ENCODE results near the gene C11orf54.

C11orf54 gene

DNA sequence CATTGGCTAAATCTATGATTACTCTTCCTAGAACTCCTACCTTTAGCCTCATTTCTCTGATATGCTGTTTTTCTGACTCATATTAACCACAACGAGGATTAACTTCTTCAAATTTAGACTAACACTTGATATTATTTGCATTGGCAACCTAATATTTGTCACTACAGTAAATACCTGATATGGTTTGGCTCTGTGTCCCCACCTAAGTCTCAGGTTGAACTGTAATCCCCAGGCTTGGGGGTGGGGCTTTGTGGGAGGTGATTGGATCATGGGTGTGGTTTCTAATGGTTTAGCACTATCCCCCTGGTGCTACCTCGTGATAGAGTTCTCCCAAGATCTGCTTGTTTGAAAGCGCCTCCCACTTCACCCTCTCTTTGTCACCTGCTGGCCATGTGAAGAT is 25.5 kb downstream of the C11orf54 start:
- Histone ChIP-seq H3K9me2 (replicated peaks; ENCODE audit: low read depth, low read length) (no peaks in the 10 kb centered on the region), H3K79me2 (ENCODE audit: insufficient read depth, low read length) (no peaks in the 10 kb centered on the region), H2AFZ (ENCODE audit: low read length) (no peak overlapping the region), H3F3A (ENCODE audit: low read depth) (no peaks in the 10 kb centered on the region), H3K4me2 (ENCODE audit: low read depth, low read length, poor library complexity, severe bottlenecking) (no peak overlapping the region), H3K27me3 (ENCODE audit: insufficient read depth, low read length, poor library complexity, severe bottlenecking) (no peaks in the 10 kb centered on the region), H3K9ac (ENCODE audit: low read depth, low read length, poor library complexity, severe bottlenecking) (no peak overlapping the region), H3K36me3 (ENCODE audit: insufficient read depth, low read length) (no peaks in the 10 kb centered on the region), H3K9me3 (ENCODE audit: insufficient read depth, low read depth, low read length) (no peaks in the 10 kb centered on the region), H3K4me3 (ENCODE audit: low read length, poor library complexity, severe bottlenecking) (no peak overlapping the region), H4K20me1 (ENCODE audit: insufficient read depth, low read length, poor library complexity, severe bottlenecking) (no peaks in the 10 kb centered on the region), H3K4me1 (ENCODE audit: insufficient read depth, low read length, poor library complexity, severe bottlenecking) (no peaks in the 10 kb centered on the region)
- no peak for TF ChIP-seq EZH2phosphoT487 (IDR thresholded peaks at IDR 0.05; ENCODE audit: borderline replicate concordance)
- TF ChIP-seq, protein P1, sequence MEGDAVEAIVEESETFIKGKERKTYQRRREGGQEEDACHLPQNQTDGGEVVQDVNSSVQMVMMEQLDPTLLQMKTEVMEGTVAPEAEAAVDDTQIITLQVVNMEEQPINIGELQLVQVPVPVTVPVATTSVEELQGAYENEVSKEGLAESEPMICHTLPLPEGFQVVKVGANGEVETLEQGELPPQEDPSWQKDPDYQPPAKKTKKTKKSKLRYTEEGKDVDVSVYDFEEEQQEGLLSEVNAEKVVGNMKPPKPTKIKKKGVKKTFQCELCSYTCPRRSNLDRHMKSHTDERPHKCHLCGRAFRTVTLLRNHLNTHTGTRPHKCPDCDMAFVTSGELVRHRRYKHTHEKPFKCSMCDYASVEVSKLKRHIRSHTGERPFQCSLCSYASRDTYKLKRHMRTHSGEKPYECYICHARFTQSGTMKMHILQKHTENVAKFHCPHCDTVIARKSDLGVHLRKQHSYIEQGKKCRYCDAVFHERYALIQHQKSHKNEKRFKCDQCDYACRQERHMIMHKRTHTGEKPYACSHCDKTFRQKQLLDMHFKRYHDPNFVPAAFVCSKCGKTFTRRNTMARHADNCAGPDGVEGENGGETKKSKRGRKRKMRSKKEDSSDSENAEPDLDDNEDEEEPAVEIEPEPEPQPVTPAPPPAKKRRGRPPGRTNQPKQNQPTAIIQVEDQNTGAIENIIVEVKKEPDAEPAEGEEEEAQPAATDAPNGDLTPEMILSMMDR (conservative IDR thresholded peaks at IDR 0.05; ENCODE audit: low read length): no peak

DNA sequence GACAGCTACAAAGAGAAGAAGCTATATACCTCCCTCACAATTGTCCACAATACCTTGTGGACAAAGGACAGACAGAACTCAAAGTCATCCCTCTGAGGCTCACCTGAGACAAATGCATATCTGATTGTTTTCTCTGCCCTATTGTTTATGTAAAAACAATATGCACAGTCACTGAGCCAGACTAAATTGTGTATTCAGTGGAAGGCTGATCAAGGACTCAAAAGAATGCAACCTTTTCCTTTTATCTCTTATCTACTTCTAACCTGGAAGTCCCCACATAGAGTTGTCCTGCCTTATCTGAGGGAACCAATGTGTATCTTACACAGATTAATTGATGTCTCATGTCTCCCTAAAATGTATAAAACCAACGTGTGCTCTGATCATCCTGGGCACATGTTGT is 28.7 kb downstream of the C11orf54 start:
- Histone ChIP-seq H3K4me1 (ENCODE audit: insufficient read depth, low read length, poor library complexity, severe bottlenecking) (no peaks in the 10 kb centered on the region), H4K20me1 (ENCODE audit: insufficient read depth, low read length, poor library complexity, severe bottlenecking) (no peaks in the 10 kb centered on the region), H3K9me2 (replicated peaks; ENCODE audit: low read depth, low read length) (no peaks in the 10 kb centered on the region), H3K9ac (ENCODE audit: low read depth, low read length, poor library complexity, severe bottlenecking) (no peak overlapping the region), H3F3A (ENCODE audit: low read depth) (no peaks in the 10 kb centered on the region), H3K27me3 (ENCODE audit: insufficient read depth, low read length, poor library complexity, severe bottlenecking) (no peaks in the 10 kb centered on the region), H3K79me2 (ENCODE audit: insufficient read depth, low read length) (no peaks in the 10 kb centered on the region), H2AFZ (ENCODE audit: low read length) (no peak overlapping the region), H3K4me3 (ENCODE audit: low read length, poor library complexity, severe bottlenecking) (no peak overlapping the region), H3K36me3 (ENCODE audit: insufficient read depth, low read length) (no peaks in the 10 kb centered on the region), H3K9me3 (ENCODE audit: insufficient read depth, low read depth, low read length) (peaks cover 5% of the 10 kb centered on the region; the same call in 1 of the 2 replicates), H3K4me2 (ENCODE audit: low read depth, low read length, poor library complexity, severe bottlenecking) (no peak overlapping the region)
- TF ChIP-seq, protein P1 (conservative IDR thresholded peaks at IDR 0.05; ENCODE audit: low read length): no peak
- no peak for TF ChIP-seq EZH2phosphoT487 (IDR thresholded peaks at IDR 0.05; ENCODE audit: borderline replicate concordance)

DNA sequence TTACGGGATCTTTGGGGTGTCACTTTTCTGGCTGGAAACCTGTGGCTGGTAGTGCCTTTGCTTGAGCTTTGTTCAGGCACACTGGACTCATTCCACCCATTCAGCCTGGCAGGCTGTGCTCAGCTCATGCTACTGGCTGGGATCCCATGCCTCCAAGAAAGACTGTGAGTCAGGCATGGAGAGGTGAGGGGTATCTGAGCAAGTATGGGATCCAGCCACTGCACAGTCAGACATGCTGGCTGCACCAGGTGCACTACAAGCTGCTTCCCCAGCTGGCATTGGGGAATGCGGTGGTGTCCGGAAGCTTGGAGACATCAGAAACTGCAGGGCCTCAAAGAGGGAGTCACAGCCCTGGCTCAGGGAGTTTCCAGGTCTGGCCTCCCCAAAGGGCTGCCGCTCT is 30.7 kb downstream of the C11orf54 start:
- no peak overlapping the region for H3K9ac ChIP-seq (ENCODE audit: low read depth, low read length, poor library complexity, severe bottlenecking)
- no peaks in the 10 kb centered on the region for H3K27me3 ChIP-seq (ENCODE audit: insufficient read depth, low read length, poor library complexity, severe bottlenecking)
- peaks cover 5% of the 10 kb centered on the region; the same call in 1 of the 2 replicates for H3K9me3 ChIP-seq (ENCODE audit: insufficient read depth, low read depth, low read length)
- no peaks in the 10 kb centered on the region for H3K9me2 ChIP-seq (replicated peaks; ENCODE audit: low read depth, low read length)
- H3K4me2 ChIP-seq (ENCODE audit: low read depth, low read length, poor library complexity, severe bottlenecking): no peak overlapping the region
- TF ChIP-seq, protein P1 (conservative IDR thresholded peaks at IDR 0.05; ENCODE audit: low read length): no peak
- TF ChIP-seq EZH2phosphoT487 (IDR thresholded peaks at IDR 0.05; ENCODE audit: borderline replicate concordance): no peak
- H3F3A ChIP-seq (ENCODE audit: low read depth): no peaks in the 10 kb centered on the region
- no peaks in the 10 kb centered on the region for H4K20me1 ChIP-seq (ENCODE audit: insufficient read depth, low read length, poor library complexity, severe bottlenecking)
- H2AFZ ChIP-seq (ENCODE audit: low read length): no peak overlapping the region
- H3K79me2 ChIP-seq (ENCODE audit: insufficient read depth, low read length): no peaks in the 10 kb centered on the region
- no peaks in the 10 kb centered on the region for H3K36me3 ChIP-seq (ENCODE audit: insufficient read depth, low read length)
- no peaks in the 10 kb centered on the region for H3K4me1 ChIP-seq (ENCODE audit: insufficient read depth, low read length, poor library complexity, severe bottlenecking)
- no peak overlapping the region for H3K4me3 ChIP-seq (ENCODE audit: low read length, poor library complexity, severe bottlenecking)
